A549 (cell line): ENCODE results near the gene SLC6A19. TPM values are rescaled to one million over a fixed set of nuclear protein-coding genes. Genes with fewer than 3 reads are reported as not detected.

Experiments
- ATAC-seq, 2 experiments: fragments of 200-7000 bp in 1 of 2; fragments of >200 bp in 1 of 2; cut with Nextera tagmentation in 1 of 2; cut with Tn5 transposase in 1 of 2; 3 replicates each; pipeline versions ENCODE4 v1.8.0 to v1.9.1; 2018 to 2020; ENCODE audit warnings: mild to moderate bottlenecking in 1 of 2, moderate library complexity in 1 of 2
- CTCF ChIA-PET: fragments of 300-600 bp; sonication (Branson Sonifier 250); formaldehyde crosslinking; extraction: SDS; loops from one replicate; lab custom pipeline; 2021; ENCODE audit warnings: antibody characterized with exemption, inconsistent platforms; lab: Yijun Ruan, JAX
- POLR2A ChIA-PET: fragments of 350-600 bp; formaldehyde crosslinking; extraction: SDS; loops from one replicate; lab custom pipeline; 2021; ENCODE audit warnings: antibody characterized with exemption, inconsistent platforms; lab: Yijun Ruan, JAX
- DNase-seq, 2 experiments: peaks; one replicate each; pipeline versions ENCODE4 v3.0.0 to v3.0.0-alpha.2; 2011 to 2016; ENCODE audit warnings: low read depth in 1 of 2, low spot score in 1 of 2
- FAIRE-seq: peaks from 2 replicates; lab custom pipeline; 2011; peaks lifted over from hg19 to GRCh38; lab: Jason Lieb, UNC
- H3K27ac ChIP-seq, 2 experiments: fragments of >200 bp; sonication (Bioruptor Twin); formaldehyde crosslinking; 3 replicates each; pipeline ENCODE4 v1.5.1; 2016 to 2017
- H3K4me1 ChIP-seq: fragments of >200 bp; sonication (Bioruptor Twin); formaldehyde crosslinking; 3 replicates; pipeline ENCODE4 v1.6.1; 2016
- H3K4me2 ChIP-seq: fragments of >200 bp; sonication (Bioruptor Twin); formaldehyde crosslinking; 3 replicates; pipeline ENCODE4 v1.6.1; 2016
- H3K4me3 ChIP-seq: fragments of >200 bp; sonication (Bioruptor Twin); formaldehyde crosslinking; 3 replicates; pipeline ENCODE4 v1.5.1; 2016
- H3K9me3 ChIP-seq: fragments of >200 bp; sonication (Bioruptor Twin); formaldehyde crosslinking; 3 replicates; pipeline ENCODE4 v1.6.1; 2016
- BHLHE40 ChIP-seq: IDR thresholded peaks from 2 replicates; pipeline ENCODE4 v1.6.1; 2012; ENCODE audit warnings: low read depth, low read length, inconsistent platforms
- CBX2 ChIP-seq: fragments of 200-600 bp; sonication (generic); IDR thresholded peaks from 2 replicates; pipeline ENCODE4 v1.6.1; 2016; ENCODE audit warnings: low read depth, mild to moderate bottlenecking, borderline replicate concordance
- CBX8 ChIP-seq: fragments of 200-600 bp; sonication (generic); IDR thresholded peaks from 2 replicates; pipeline ENCODE4 v1.6.1; 2016
- CHD2 ChIP-seq: fragments of 150-350 bp; IDR thresholded peaks from 2 replicates; pipeline ENCODE4 v1.6.1; 2014; ENCODE audit warnings: low read length; ENCODE audit not compliant: partially characterized antibody
- CHD4 ChIP-seq: fragments of 200-600 bp; sonication (generic); IDR thresholded peaks from 2 replicates; pipeline ENCODE4 v1.6.1; 2016; ENCODE audit warnings: antibody characterized with exemption, mild to moderate bottlenecking, borderline replicate concordance
- EHF ChIP-seq: fragments of 250-450 bp; sonication (Bioruptor Pico); IDR thresholded peaks from 2 replicates; pipeline ENCODE4 v1.5.0; 2020; ENCODE audit warnings: mild to moderate bottlenecking
- FOXS1 ChIP-seq: fragments of 250-450 bp; sonication (Bioruptor Pico); IDR thresholded peaks from 2 replicates; pipeline ENCODE4 v1.5.0; 2020; ENCODE audit warnings: mild to moderate bottlenecking, moderate library complexity
- GATA3 ChIP-seq: IDR thresholded peaks from 2 replicates; pipeline ENCODE4 v1.6.1; 2012; ENCODE audit warnings: borderline replicate concordance
- HDAC2 ChIP-seq: fragments of 200-600 bp; sonication (generic); IDR thresholded peaks from 2 replicates; pipeline ENCODE4 v1.6.1; 2016
- HOXA7 ChIP-seq: fragments of 250-450 bp; sonication (Bioruptor Pico); IDR thresholded peaks from 2 replicates; pipeline ENCODE4 v1.5.0; 2020; ENCODE audit warnings: mild to moderate bottlenecking, moderate library complexity
- KDM1A ChIP-seq: fragments of 200-600 bp; sonication (generic); IDR thresholded peaks from 2 replicates; pipeline ENCODE4 v1.6.1; 2016; ENCODE audit warnings: low read depth, mild to moderate bottlenecking
- MAFK ChIP-seq: fragments of 450-650 bp; IDR thresholded peaks from 2 replicates; pipeline ENCODE4 v1.6.1; 2014; ENCODE audit not compliant: partially characterized antibody
- NPAS2 ChIP-seq: fragments of 250-450 bp; sonication (Bioruptor Pico); IDR thresholded peaks from 2 replicates; pipeline ENCODE4 v1.8.0; 2022; ENCODE audit warnings: mild to moderate bottlenecking, moderate library complexity, borderline replicate concordance
- POLR2AphosphoS2 ChIP-seq: conservative IDR thresholded peaks from 2 replicates; pipeline ENCODE4 v1.6.1; 2012; ENCODE audit warnings: low read length, improper control_type of control experiment, inconsistent platforms
- RARB ChIP-seq: fragments of 250-450 bp; sonication (Bioruptor Pico); IDR thresholded peaks from 2 replicates; pipeline ENCODE4 v1.8.0; 2021; ENCODE audit warnings: mild to moderate bottlenecking, moderate library complexity
- RNF2 ChIP-seq: fragments of 200-600 bp; sonication (generic); IDR thresholded peaks from 2 replicates; pipeline ENCODE4 v1.6.1; 2016; ENCODE audit warnings: low read depth, mild to moderate bottlenecking, antibody characterized with exemption, moderate library complexity, borderline replicate concordance
- SMC3 ChIP-seq: fragments of >200 bp; sonication (Bioruptor Twin); formaldehyde crosslinking; IDR thresholded peaks from 3 replicates; pipeline ENCODE4 v1.6.1; 2018; ENCODE audit warnings: inconsistent platforms
- ZC3H11A ChIP-seq: fragments of 450-650 bp; IDR thresholded peaks from 2 replicates; pipeline ENCODE4 v1.6.1; 2014; ENCODE audit warnings: antibody characterized with exemption, mild to moderate bottlenecking
- ZFP36 ChIP-seq: fragments of 450-650 bp; IDR thresholded peaks from 2 replicates; pipeline ENCODE4 v1.6.1; 2014; ENCODE audit warnings: borderline replicate concordance; ENCODE audit not compliant: partially characterized antibody
- ZNF302 ChIP-seq: fragments of 250-450 bp; sonication (Bioruptor Pico); IDR thresholded peaks from 2 replicates; pipeline ENCODE4 v1.9.0; 2021; ENCODE audit warnings: inconsistent platforms, mild to moderate bottlenecking, moderate library complexity
- WGBS: methylation state at CpG from one replicate; pipeline ENCODE4 v1.1.6; 2017; ENCODE audit errors: missing lambda C conversion rate; 5-methylcytosine and 5-hydroxymethylcytosine counted together
- polyA plus RNA-seq, 4 experiments: library from polyadenylated mRNA; depleted of rRNA in 3 of 4; stranded (reverse); fragments of >200 nt; fragmentation: RNase III in 1 of 4; extraction: RNeasy Plus Mini Kit Qiagen cat#74134 plus additional on column Dnase treatment in 1 of 4; gene quantifications; 2 replicates in 3 of 4; 3 replicates in 1 of 4; pipeline ENCODE4 v1.2.3, GENCODE V29; 2011 to 2017
- TF ChIP-seq, protein P1 (sequence below): fragments of >200 bp; sonication (Bioruptor Twin); formaldehyde crosslinking; IDR thresholded peaks from 3 replicates; pipeline ENCODE4 v1.5.1; 2016
- TF ChIP-seq, protein P2 (sequence below): fragments of 150-350 bp; IDR thresholded peaks from 2 replicates; pipeline ENCODE4 v1.6.1; 2014; ENCODE audit warnings: low read depth, mild to moderate bottlenecking, low read length
- TF ChIP-seq, protein P3 (sequence below): fragments of 450-650 bp; IDR thresholded peaks from 2 replicates; pipeline ENCODE4 v1.6.1; 2014; ENCODE audit warnings: antibody characterized with exemption
- TF ChIP-seq, protein P4 (sequence below): fragments of 250-450 bp; sonication (Bioruptor Pico); IDR thresholded peaks from 2 replicates; pipeline ENCODE4 v1.5.0; 2020; ENCODE audit warnings: low read depth, mild to moderate bottlenecking, moderate library complexity
- TF ChIP-seq, protein P5 (sequence below): fragments of >200 bp; sonication (Bioruptor Twin); formaldehyde crosslinking; IDR thresholded peaks from 2 replicates; pipeline ENCODE4 v1.6.1; 2016

Gene SLC6A19
- polyA plus RNA-seq, 2 of the 4 experiments (the other 2 are of a cell fraction): 0.01 TPM; not detected in 1

DNA sequence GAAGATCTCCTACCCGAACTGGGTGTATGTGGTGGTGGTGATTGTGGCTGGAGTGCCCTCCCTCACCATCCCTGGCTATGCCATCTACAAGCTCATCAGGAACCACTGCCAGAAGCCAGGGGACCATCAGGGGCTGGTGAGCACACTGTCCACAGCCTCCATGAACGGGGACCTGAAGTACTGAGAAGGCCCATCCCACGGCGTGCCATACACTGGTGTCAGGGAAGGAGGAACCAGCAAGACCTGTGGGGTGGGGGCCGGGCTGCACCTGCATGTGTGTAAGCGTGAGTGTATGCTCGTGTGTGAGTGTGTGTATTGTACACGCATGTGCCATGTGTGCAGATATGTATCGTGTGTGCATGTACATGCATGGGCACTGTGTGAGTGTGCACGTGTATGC, 20.3 kb downstream of the SLC6A19 start:
- no peak for ATAC-seq
- 67% methylated on average over 9 of the region's 10 CpGs for WGBS

DNA sequence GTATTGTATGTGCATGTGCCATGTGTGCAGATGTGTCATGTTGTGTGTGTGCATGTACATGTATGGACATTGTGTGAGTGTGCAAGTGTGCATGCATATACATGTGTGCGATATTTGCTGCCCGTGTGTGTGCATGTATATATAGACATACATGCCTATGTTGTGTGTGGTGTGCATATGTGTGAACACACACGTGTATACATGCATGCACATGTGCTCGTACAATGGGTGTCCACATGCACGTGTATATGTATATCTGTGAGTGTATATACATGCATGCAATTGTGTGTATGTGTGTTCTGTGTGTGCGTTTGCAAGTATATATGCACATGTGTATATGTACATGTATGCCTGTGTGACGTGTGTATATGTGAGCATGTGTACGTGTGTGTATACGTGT, 20.8 kb downstream of the SLC6A19 start:
- Histone ChIP-seq H3K4me3 (no peak overlapping the region), H3K9me3 (no peaks in the 10 kb centered on the region), H3K4me2 (no peak overlapping the region), H3K27ac (no peak overlapping the region)
- CTCF ChIA-PET: no interaction called here
- DNase-seq: no peak
- POLR2A ChIA-PET: no interaction called here
- TF ChIP-seq SMC3 (no peak), RARB (CRISPR knock-in tag) (no peak), ZC3H11A (no peak), BHLHE40 (no peak), CBX8 (no peak), GATA3 (no peak), CBX2 (no peak), ZNF302 (no peak), FOXS1 (no peak), CHD2 (no peak), CHD4 (no peak)
- TF ChIP-seq, protein P1, sequence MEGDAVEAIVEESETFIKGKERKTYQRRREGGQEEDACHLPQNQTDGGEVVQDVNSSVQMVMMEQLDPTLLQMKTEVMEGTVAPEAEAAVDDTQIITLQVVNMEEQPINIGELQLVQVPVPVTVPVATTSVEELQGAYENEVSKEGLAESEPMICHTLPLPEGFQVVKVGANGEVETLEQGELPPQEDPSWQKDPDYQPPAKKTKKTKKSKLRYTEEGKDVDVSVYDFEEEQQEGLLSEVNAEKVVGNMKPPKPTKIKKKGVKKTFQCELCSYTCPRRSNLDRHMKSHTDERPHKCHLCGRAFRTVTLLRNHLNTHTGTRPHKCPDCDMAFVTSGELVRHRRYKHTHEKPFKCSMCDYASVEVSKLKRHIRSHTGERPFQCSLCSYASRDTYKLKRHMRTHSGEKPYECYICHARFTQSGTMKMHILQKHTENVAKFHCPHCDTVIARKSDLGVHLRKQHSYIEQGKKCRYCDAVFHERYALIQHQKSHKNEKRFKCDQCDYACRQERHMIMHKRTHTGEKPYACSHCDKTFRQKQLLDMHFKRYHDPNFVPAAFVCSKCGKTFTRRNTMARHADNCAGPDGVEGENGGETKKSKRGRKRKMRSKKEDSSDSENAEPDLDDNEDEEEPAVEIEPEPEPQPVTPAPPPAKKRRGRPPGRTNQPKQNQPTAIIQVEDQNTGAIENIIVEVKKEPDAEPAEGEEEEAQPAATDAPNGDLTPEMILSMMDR: no peak
- TF ChIP-seq, protein P2, sequence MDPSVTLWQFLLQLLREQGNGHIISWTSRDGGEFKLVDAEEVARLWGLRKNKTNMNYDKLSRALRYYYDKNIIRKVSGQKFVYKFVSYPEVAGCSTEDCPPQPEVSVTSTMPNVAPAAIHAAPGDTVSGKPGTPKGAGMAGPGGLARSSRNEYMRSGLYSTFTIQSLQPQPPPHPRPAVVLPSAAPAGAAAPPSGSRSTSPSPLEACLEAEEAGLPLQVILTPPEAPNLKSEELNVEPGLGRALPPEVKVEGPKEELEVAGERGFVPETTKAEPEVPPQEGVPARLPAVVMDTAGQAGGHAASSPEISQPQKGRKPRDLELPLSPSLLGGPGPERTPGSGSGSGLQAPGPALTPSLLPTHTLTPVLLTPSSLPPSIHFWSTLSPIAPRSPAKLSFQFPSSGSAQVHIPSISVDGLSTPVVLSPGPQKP: no peak
- TF ChIP-seq, protein P3, sequence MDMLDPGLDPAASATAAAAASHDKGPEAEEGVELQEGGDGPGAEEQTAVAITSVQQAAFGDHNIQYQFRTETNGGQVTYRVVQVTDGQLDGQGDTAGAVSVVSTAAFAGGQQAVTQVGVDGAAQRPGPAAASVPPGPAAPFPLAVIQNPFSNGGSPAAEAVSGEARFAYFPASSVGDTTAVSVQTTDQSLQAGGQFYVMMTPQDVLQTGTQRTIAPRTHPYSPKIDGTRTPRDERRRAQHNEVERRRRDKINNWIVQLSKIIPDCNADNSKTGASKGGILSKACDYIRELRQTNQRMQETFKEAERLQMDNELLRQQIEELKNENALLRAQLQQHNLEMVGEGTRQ: no peak
- TF ChIP-seq, all 56 proteins: peak for 0
- no peak for FAIRE-seq
- WGBS: 57% methylated on average over 9 of the region's 9 CpGs
- no peak for ATAC-seq
- H3K4me1 ChIP-seq: no peaks in the 10 kb centered on the region

More for the DNA sequence above, 20.3 kb downstream of the SLC6A19 start:
- TF ChIP-seq CHD2 (no peak), RNF2 (no peak), HOXA7 (CRISPR knock-in tag) (no peak), HDAC2 (no peak), MAFK (no peak), NPAS2 (CRISPR knock-in tag) (no peak), POLR2AphosphoS2 (no peak), EHF (no peak), FOXS1 (no peak), ZFP36 (no peak), KDM1A (no peak)
- TF ChIP-seq, protein P4, sequence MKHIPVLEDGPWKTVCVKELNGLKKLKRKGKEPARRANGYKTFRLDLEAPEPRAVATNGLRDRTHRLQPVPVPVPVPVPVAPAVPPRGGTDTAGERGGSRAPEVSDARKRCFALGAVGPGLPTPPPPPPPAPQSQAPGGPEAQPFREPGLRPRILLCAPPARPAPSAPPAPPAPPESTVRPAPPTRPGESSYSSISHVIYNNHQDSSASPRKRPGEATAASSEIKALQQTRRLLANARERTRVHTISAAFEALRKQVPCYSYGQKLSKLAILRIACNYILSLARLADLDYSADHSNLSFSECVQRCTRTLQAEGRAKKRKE (CRISPR knock-in tag): no peak
- TF ChIP-seq, protein P5, sequence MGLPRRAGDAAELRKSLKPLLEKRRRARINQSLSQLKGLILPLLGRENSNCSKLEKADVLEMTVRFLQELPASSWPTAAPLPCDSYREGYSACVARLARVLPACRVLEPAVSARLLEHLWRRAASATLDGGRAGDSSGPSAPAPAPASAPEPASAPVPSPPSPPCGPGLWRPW: no peak
- DNase-seq (no peak), FAIRE-seq (no peak)
- H3K9me3 ChIP-seq: no peaks in the 10 kb centered on the region
- H3K4me1 ChIP-seq: no peaks in the 10 kb centered on the region
- POLR2A ChIA-PET: no interaction called here
- no peak overlapping the region for H3K27ac ChIP-seq
- H3K4me3 ChIP-seq: no peak overlapping the region
- CTCF ChIA-PET: interaction anchor here (1.1 kb wide), 1 partner anchor 9 kb away, joined by 3 read pairs; no protein-coding TSS in a partner anchor
- H3K4me2 ChIP-seq: no peak overlapping the region
